Measurements from ENCODE around the gene THOC2. TPM values are rescaled to one million over a fixed set of nuclear protein-coding genes. Genes with fewer than 3 reads are reported as not detected.
"Not testable (repeated sequence)": the region's sequence is repeated elsewhere in the genome, so short reads cannot be mapped to it uniquely, and the experiment has no call there.

The THOC2 gene
- total RNA-seq, 4 donors from 2014 or later, result 84.5 to 139 (median 123) TPM

- Histone ChIP-seq H3K27ac (no peak overlapping the region), H3K9me3 (no peaks in the 10 kb centered on the region), H3K27me3 (no peaks in the 10 kb centered on the region), H3K4me1 (no peaks in the 10 kb centered on the region), H3K4me3 (no peak overlapping the region), H3K36me3 (peaks cover 0 to 23% of the 10 kb centered on the region in 2 donors)
- no peak for ATAC-seq
- 40 to 91% methylated on average over 1 of the region's 1 CpG for WGBS, 2 donors (ENCODE audit: low coverage in 1 of 2)
- TF ChIP-seq EP300 (IDR thresholded peaks at IDR 0.05) (no peak), CTCF (IDR thresholded peaks at IDR 0.05) (no peak), POLR2A (IDR thresholded peaks at IDR 0.05) (no peak), POLR2AphosphoS5 (IDR thresholded peaks at IDR 0.05) (no peak)
These were observed 47.6 kb downstream of the THOC2 start for GRCh38 chrX:123685232-123685631.

GRCh38 chrX:123682186-123682585 lies 50.7 kb downstream of the THOC2 start:
- Histone ChIP-seq H3K27ac (no peak overlapping the region), H3K4me3 (no peak overlapping the region), H3K4me1 (no peaks in the 10 kb centered on the region), H3K9me3 (no peaks in the 10 kb centered on the region), H3K27me3 (no peaks in the 10 kb centered on the region), H3K36me3 (peaks cover 0 to 24% of the 10 kb centered on the region in 2 donors)
- no peak for ATAC-seq
- no peak for TF ChIP-seq POLR2A (IDR thresholded peaks at IDR 0.05)
- TF ChIP-seq EP300 (IDR thresholded peaks at IDR 0.05), result no peak
- no peak for TF ChIP-seq CTCF (IDR thresholded peaks at IDR 0.05)
- no peak for TF ChIP-seq POLR2AphosphoS5 (IDR thresholded peaks at IDR 0.05)

- not testable (repeated sequence) for H3K4me3 ChIP-seq, H3K9me3 ChIP-seq, H3K4me1 ChIP-seq, ATAC-seq, H3K27ac ChIP-seq, H3K27me3 ChIP-seq
- peaks cover 0 to 27% of the 10 kb centered on the region in 2 donors for H3K36me3 ChIP-seq
- 76 to 100% methylated on average over 6 of the region's 15 CpGs for WGBS, 2 donors (ENCODE audit: low coverage in 1 of 2)
These were observed 53.0 kb downstream of the THOC2 start for GRCh38 chrX:123679733-123680460.

- H3K4me1 ChIP-seq, result no peaks in the 10 kb centered on the region
- peaks cover 0 to 29% of the 10 kb centered on the region in 2 donors for H3K36me3 ChIP-seq
- no peaks in the 10 kb centered on the region for H3K27me3 ChIP-seq
- H3K9me3 ChIP-seq, result no peaks in the 10 kb centered on the region
- ATAC-seq, result no peak
- H3K27ac ChIP-seq, result no peak overlapping the region
- WGBS, 2 donors (ENCODE audit: low coverage in 1 of 2), result 80% methylated on average over 1 of the region's 2 CpGs; no CpG with 5 or more reads in 1 of the 2 donors
- no peak for TF ChIP-seq POLR2A (IDR thresholded peaks at IDR 0.05)
- H3K4me3 ChIP-seq, result no peak overlapping the region
These were observed 57.7 kb downstream of the THOC2 start for GRCh38 chrX:123675154-123675553.

- no peak overlapping the region for H3K27ac ChIP-seq
- H3K4me1 ChIP-seq, result no peaks in the 10 kb centered on the region
- peaks cover 0 to 26% of the 10 kb centered on the region in 2 donors for H3K36me3 ChIP-seq
- H3K4me3 ChIP-seq, result no peak overlapping the region
- no peak for ATAC-seq
- no peaks in the 10 kb centered on the region for H3K27me3 ChIP-seq
- WGBS, 2 donors (ENCODE audit: low coverage in 1 of 2), result 64 to 67% methylated on average over 1 of the region's 1 CpG
- H3K9me3 ChIP-seq, result no peaks in the 10 kb centered on the region
- TF ChIP-seq POLR2AphosphoS5 (IDR thresholded peaks at IDR 0.05), result no peak
- TF ChIP-seq CTCF (IDR thresholded peaks at IDR 0.05), result no peak
- TF ChIP-seq POLR2A (IDR thresholded peaks at IDR 0.05), result no peak
These were observed 59.0 kb downstream of the THOC2 start for GRCh38 chrX:123673813-123674212.

GRCh38 chrX:123665197-123665596 lies 67.7 kb downstream of the THOC2 start:
- no peak for ATAC-seq
- Histone ChIP-seq H3K27ac (no peak overlapping the region), H3K4me3 (no peak overlapping the region), H3K36me3 (peaks cover 0 to 61% of the 10 kb centered on the region in 2 donors), H3K4me1 (peaks cover 0 to 1% (median 0%) of the 10 kb centered on the region in 3 donors), H3K9me3 (no peaks in the 10 kb centered on the region), H3K27me3 (no peaks in the 10 kb centered on the region)
- 87 to 93% methylated on average over 3 of the region's 3 CpGs for WGBS, 2 donors (ENCODE audit: low coverage in 1 of 2)
- TF ChIP-seq CTCF (IDR thresholded peaks at IDR 0.05), result no peak
- no peak for TF ChIP-seq EP300 (IDR thresholded peaks at IDR 0.05)
- TF ChIP-seq POLR2A (IDR thresholded peaks at IDR 0.05), result no peak
- no peak for TF ChIP-seq POLR2AphosphoS5 (IDR thresholded peaks at IDR 0.05)

GRCh38 chrX:123664467-123665167 lies 68.2 kb downstream of the THOC2 start:
- WGBS, 2 donors (ENCODE audit: low coverage in 1 of 2), result 81 to 90% methylated on average over 3 to 5 of the region's 6 CpGs
- not testable (repeated sequence) for ATAC-seq, H3K4me3 ChIP-seq, H3K9me3 ChIP-seq, H3K27ac ChIP-seq, H3K4me1 ChIP-seq, H3K27me3 ChIP-seq
- peaks cover 0 to 59% of the 10 kb centered on the region in 2 donors for H3K36me3 ChIP-seq

- not testable (repeated sequence) for H3K4me3 ChIP-seq, H3K9me3 ChIP-seq, H3K27me3 ChIP-seq, H3K27ac ChIP-seq, H3K4me1 ChIP-seq, ATAC-seq
- WGBS, 2 donors (ENCODE audit: low coverage in 1 of 2), result 82 to 100% methylated on average over 1 to 3 of the region's 3 CpGs
- peaks cover 0 to 59% of the 10 kb centered on the region in 2 donors for H3K36me3 ChIP-seq
These were observed 69.1 kb downstream of the THOC2 start for GRCh38 chrX:123663720-123664119.
